ENCODE results near the gene STIL.
A peak's percentile ranks its signal among the peaks of the same experiment; 100 is the strongest.
"Not testable (repeated sequence)": the region's sequence is repeated elsewhere in the genome, so short reads cannot be mapped to it uniquely, and the experiment has no call there.

Gene STIL

DNA sequence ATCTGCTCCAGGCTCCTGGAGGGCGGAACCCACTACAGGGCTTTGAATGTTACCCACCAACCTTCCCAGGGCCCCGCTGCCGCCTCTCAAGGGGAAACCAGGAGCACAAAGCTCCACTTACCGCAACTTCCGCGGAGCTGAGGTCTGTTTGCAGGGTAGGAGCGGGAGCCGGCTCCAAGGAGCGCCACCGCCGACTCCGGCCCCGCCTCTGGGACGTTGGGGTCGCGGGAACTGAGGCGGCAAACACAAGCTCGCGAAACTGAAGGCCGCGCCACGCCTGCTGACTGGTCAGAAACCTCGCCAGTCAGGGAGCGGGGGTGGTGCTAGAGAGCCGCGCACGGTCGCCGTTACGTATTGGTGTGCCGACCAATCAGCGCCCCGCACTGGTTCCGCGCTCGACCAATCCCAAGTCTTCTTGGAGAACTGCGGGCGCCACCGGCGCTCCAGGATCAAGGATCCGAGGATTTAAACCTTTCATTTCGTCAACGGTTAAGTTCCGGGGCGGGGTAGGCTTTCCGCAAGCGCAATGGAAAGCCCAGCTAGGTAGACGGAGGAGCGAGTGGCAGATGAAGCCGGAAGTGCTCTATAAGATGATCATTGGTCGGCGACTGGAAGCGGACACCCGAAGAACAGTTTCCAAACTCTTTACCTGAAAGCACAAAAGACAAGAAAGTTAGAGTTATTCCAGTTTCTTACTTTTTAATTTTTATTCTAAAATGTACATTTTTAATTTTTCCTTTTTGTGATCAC lies at the start of gene STIL:
Gene STIL (minus strand): TSS at position 233 of the 750 bp plus-strand sequence. CDS start 3,828 bp downstream, outside the sequence.
- DNase-seq, result peak; percentile 97

DNA sequence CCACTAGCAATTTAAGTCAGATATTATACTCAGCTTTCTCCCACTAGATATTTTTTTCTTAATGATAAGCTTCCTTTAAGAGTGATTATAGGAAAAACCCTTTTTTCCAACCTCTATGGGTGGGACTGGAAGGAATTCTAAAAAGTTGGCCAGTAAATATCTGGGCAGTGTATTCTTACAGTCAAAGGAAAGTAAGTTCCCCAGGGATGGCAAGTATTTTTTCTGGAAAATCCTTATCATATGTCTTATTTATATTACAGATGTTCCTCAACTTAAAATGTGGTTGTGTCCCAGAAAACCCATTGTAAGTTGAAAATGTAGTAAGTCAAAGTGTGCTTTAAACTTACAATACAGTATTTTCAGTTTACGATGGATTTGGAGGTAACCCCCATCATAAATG lies 48.9 kb upstream of the STIL start:
- no peak for DNase-seq

DNA sequence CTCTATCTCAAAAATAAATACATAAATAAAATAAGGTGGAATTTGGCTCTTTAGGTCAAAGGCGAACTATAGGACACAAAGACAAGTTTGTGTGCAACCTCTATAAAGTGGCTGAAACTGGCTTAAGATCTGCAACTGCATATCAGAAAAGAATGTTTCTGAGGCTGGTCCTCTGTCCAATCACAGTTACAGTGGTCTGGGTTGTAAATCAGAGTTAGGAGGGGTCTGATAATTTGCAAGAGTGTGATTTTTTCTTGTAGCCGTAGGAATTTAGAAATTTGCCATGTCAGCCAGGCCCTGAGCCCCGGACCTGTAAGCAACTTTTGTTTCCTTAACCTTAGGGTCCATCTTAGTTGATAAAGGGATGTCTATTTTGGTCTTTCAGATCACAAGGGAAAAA lies 47.4 kb upstream of the STIL start:
- DNase-seq, result no peak

DNA sequence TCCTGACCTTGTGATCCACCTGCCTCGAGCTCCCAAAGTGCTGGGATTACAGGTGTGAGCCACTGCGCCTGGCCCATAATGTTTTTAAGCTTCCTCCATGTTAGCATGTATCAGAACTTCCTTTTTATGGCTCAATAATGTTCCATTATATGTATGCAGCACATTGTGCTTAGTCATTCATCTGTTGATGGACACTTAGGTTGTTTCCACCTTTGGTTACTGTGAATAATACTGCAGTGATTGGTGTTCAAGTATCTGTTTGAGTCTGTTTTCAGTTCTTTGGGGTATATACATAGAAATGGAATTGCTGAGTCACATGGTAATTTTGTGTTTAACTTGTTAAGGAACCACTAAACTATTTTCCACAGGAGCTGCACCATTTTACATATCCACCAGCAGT lies 37.4 kb upstream of the STIL start:
- no peak for DNase-seq

DNA sequence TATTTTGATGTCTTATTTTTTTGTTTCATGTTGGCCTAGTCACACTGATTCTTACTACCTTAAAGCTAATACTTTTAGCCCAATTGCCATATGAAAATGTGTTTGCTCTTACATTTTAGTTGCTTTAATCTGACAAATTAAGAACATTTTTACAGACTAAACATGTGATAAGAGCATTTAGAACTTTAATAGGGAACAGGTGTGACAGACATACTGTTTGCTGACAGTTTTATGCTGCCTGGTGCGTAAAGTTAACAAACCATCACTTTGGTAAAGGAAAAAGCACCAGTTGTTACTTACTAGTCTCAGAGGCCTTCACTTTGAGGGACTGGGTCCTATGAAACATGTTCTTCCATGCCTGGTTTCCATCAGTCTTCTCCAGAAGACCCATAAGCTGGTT lies 34.3 kb upstream of the STIL start:
- DNase-seq, result no peak

DNA sequence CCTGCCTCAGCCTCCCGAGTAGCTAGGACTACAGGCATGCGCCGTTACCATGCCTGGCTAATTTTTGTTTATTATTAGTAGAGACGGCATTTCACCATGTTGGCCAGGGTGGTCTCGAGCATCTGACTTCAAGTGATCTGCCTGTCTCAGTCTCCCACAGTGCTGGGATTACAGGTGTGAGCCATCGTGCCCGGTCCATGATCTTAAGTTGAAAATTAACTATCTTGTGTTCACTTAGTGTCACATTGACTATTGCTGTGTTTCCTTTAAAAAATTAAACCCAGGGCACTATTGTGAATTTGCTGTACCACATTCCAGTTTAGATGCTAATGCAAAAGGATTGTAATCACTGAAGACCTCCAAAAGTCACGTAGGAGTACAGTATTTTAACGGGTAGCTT lies 33.8 kb upstream of the STIL start:
- no peak for DNase-seq

DNA sequence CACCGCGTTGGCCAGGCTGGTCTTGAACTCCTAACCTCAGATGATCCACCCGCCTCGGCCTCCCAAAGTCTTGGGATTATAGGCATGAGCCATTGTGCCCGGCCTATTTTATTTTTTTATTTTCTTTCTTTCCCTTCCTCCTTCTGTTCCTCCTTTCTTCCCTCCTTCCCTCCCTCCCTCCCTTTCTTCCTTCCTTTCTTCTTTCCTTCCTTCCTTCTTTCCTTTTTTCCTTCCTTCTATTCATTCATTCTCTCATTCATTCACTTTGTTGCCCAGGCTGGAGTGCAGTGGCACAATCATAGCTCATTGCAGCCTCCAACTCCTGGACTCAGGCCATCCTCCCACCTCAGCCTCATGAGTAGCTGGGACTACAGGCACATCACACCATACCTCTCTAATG lies 33.0 kb upstream of the STIL start:
- not testable (repeated sequence) for DNase-seq

DNA sequence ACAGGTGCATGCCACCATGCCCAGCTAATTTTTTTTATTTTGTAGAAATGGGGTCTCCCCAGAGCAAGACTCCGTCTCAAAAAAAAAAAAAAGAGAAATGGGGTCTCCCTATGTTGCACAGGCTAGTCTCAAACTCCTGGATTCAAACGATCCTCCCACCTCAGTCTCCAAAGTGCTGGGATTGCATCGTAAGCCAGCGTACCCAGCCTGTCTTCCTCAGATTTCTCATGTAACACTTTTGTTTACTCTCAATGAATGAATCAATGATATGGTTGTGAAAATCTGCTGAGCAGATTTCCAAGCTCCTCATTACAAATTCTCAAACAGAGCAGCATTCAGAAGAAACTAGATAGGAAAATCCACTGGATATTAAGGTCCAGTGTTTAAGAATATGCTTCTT lies 26.3 kb upstream of the STIL start:
- no peak for DNase-seq

DNA sequence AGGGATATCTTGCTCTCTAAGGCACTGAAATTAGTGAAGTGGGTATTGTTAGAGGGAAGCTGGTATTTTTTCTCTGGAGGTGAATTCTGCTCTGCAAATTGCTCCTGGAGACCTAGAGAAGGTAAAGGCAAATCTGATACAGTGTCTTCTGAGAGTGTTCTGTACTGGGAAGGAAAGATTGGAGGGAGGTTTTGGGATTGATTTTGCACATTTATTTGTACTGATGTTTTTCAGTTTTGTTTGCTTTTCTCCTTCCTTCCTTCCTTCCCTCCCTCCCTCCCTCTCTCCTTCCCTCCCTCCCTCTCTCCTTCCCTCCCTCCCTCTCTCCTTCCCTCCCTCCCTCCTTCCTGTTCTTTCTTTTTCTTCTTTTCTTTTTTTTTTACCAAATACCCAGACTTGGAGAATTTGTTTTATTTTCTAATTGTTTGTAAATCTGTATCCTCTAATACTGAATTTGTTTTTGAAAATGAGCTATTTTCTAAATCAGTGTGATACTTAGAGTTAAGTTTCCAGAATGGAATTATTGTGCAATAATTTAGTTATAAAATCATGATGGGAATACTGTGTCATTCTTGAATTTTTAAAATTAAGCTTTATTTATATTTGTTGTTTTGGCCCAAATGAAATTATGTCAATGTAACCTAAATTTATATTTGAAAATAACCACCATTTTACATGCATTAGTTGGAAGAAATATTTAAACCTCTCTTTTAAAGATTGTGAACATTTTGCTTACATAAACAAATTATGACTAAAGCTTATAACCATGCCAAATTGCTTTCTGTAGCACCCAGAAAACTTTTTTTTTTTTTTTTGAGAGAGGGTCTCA lies 24.5 kb upstream of the STIL start:
- no peak for DNase-seq

DNA sequence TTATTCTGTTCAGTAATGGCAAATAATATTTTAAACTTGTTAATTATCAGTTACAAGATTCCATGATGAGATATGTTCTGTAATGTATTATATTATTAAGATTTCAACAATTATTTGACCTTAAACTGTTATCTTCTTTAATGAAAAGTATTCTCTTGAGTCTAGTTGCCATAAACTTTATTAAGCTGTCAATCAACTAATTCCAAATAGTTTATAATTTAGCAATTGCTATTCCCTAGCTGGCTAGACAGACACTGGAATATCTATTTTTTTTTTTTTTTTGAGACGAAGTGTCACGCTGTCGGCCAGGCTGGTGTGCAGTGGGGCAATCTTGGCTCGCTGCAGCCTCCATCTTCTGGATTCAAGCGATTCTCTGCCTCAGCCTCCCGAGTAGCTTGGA lies 23.4 kb upstream of the STIL start:
- DNase-seq, result no peak

DNA sequence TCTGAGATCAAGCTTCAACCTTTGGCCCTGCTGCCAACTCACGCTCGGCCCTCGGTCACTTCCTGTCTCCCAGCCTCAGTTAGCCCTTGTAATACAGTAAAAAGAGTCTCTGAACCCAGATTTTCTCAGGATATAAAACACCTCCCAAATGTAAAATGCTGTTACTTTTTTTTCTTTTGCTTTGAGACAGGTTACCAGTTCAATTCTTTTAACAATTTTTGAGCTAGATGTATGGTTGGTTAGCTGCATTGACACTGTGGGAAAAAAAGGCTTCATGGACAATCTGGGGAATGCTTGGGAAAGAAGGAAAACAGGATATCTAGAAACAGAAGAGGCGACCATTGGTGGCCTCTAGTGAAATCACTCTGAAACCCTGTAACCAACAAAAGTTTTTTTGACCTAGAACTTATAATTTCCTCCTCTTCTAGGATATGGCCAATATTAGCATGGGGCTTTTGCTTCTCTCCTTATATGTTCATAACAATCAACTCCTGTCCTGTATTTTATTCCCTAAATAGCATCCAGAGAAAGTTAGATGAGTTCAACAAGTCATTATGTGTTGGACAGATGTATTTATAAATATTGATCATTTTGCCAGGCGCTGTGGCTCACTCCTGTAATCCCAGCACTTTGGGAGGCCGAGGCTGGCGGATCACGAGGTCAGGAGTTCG lies 21.0 kb upstream of the STIL start:
- no peak for DNase-seq

DNA sequence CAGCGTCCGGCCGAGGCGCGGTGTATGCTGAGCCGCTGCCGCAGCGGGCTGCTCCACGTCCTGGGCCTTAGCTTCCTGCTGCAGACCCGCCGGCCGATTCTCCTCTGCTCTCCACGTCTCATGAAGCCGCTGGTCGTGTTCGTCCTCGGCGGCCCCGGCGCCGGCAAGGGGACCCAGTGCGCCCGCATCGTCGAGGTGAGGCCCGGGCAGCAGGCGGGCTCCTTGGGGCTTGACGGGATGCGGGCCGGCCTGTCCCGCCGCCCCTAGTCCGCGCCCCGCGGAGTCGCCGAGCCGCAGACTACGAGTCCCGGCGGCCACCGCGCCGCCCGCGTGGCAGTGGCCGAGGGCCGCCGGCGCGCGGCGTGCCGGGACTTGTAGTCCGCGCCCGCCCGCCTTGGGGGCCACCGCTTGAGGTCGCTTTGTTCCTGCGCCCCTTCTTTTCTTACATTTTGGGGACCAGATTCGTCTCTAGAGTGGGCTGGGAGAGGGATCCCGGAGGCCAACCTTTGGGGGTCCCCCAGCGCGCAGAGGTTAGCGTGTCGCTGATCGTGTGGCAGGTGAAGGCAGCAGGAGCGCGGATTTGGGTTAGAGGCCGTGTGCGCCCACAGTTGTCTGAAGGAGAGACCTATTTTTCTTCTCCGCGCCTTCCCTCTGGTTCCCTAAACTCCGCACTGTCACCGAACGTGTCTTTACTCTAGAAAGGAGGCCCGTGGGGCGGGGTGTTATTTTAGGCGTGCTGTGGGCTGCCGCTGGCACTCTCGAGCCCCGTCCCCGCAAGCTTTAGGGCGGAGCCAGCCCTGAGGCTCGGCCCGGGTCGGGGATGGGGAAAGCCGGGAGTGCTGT lies 20.2 kb upstream of the STIL start:
- peak; percentile 51 for DNase-seq

DNA sequence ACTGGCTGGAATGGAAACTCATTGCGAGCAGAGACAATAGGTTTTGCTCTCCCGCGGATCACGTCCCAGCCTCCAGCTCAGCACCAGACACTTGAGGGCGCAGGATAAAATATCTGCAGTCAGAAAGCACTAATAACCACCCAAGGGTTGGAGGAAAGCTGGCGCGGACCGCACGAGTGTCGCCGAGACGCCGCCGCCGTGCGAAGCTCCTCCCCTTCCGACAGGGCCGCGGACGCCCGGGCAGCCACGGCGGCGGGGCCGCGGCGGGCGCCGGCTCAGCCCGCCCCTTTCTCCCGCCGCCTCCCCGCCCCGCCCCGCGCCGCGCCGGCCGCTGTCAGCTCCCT lies 19.6 kb upstream of the STIL start, which contains the start of gene CMPK1:
Gene CMPK1 (plus strand): TSS at position 213 of the 344 bp plus-strand sequence. CDS start 156 bp downstream, outside the sequence.
- peak; percentile 33 for DNase-seq

DNA sequence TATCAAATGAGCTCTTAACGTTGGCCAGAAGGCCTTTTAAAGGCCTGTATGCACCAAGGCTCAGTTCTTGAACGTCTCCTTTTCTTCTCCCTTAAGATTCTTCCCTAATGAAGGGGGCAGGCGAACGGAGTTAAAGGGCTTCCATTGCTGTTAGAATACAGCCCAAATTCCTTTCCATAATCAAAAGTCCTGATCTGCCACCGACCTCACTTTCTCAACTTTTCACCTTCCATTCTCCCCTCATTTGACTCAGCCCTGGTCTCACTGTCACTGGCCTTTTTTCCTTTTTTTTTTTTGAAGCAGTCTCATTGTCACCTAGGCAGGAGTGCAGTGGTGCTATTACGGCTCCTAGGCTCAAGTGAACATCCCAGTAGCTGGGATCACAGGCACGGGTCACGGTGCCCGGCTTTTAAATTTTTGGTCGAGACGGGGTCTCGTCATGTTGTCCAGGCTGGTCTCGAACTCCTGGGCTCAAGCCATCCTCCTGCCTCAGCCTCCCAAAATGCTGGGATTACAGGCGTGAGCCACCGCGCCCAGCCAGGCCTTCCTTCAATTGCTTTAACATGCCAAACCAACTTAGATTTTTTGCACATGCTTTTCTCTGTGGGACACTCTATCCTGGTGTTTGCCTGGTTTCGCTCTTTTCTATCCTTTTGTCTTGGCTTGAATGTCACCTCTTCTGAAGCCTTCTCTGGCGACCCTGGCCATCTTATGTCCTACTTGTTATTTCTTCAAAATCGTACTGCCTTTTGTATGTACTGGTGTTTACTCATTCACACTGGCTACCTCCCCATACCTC lies 19.0 kb upstream of the STIL start:
- DNase-seq, result no peak

DNA sequence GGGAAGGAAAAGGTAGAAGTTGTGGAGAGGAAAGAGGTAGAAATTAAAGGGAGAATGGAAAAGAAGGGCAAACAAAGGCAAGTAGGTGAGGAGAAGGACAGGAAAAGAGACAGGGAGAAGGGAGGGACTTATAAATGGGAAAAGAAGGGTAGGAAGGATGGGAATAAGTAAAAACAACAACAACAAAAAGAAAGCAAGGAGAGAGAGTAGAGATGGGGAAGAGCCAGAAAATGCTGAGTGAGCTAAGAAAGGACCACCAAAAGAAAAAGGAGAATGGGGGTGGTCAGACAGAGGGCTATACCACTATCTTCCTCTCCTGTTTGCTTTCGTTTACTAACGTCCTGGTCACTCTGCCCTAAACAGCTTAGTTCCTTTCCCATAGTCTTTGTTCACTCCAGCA lies 17.9 kb upstream of the STIL start:
- DNase-seq, result no peak

DNA sequence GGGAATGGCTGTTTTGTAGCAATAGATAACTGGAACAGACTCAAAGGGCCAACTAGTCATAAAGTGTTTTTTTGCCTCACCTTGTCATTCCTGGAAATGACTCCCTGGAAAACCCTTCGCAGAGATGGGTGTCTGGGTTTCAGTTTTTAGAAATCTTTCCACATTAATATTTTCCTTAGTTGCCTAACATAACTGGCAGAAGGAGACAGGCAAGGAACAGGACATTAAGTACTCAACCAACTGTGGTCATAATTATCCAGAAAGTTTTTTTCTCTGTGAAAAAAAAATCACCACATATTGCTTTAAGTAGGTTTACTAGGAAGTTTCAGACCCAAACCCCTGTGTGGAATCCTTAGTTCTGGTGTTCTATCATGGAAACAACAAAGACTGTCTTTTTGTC lies 16.3 kb upstream of the STIL start:
- DNase-seq, result no peak

DNA sequence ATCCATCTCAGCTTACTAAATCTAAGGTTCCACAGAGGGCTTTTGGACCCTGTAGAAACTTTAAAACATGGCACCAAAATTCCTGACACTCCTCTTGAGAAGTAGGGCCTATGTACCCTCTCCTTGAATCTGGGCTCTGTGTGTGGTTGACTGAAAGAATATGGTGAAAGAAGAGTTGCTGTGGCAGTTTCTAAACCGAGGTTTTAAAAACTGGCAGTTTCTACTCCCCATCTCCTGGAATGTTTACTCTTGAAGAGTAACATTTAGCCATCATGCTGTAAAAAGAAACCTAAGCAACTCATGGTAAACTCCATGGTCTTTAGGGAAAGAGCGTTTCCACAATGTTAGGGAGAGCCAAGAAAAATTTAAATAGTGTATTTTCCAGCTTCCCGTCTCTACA lies 15.0 kb upstream of the STIL start:
- no peak for DNase-seq

DNA sequence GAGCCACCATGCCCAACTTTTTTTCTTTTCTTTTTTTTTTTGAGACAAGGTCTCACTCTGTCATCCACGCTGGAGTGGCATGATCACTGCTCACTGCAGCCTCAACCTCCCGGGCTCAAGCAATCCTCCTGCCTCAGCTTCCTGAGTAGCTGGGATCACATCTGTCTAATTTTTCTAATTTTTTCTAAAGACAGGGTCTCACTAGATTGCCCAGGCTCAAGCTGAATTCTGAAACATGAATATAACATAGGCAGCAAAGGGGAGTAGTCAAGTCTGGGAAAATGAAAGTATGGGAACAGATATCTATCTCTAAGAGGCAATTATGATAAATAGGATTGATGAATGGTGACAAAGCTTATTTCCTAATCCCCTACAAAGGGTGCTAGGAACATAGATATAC lies 12.3 kb upstream of the STIL start:
- no peak for DNase-seq

DNA sequence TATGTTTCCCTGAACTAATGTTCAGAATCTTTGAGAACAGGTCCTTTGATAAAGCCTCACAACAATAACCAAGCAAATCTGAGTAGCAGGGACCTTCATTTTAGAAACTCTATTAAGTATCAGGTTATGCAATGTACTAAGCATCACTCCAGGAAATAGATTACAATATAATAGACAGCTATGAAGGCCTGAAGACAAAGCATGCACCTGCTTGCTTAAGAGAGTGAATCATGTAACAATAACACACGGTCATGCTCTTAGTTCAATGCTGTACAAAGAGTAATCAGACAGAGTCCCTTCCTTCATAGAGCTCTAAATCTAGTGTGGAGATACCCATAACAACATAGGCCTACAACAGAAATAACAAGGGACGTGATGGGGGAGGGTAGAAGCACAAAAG lies 11.6 kb upstream of the STIL start:
- no peak for DNase-seq

DNA sequence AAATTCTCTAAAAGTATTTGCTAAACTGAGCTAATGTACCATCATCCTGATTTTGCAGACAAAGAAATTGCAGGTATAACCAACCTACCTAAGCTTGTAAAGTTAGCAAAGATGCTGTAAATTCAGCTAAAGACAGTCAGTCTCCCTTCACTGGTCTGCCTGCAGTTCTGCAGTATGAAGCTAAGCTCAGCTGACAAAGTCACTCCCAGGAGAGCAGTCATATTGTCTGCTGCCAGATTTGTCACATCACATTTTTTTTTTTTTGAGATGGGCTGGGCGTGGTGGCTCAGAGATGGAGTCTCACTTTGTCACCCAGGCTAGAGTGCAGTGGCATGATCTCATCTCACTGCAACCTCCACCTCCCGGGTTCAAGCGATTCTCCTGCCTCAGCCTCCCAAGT lies 10.7 kb upstream of the STIL start:
- DNase-seq, result no peak

DNA sequence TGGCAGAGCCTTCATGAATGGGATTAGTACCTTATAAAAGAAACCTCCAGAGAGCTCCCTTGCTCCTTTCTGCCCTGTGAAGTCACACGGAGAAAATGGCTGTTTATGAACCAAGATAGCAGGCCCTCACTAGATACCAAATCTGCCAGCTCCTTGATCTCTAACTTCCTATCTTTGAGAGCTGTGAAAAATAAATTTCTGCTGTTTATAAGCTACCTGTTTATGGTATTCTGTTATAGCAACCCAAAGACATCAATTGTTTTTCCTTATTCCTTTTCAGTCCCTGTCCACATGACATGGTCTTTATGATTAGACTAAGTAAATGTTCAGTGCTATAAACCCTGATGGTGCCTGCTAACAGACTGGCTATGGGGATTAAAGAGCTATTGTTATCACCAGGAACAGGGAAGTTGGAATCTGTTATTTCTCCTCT lies 9.7 kb upstream of the STIL start:
- DNase-seq, result no peak

DNA sequence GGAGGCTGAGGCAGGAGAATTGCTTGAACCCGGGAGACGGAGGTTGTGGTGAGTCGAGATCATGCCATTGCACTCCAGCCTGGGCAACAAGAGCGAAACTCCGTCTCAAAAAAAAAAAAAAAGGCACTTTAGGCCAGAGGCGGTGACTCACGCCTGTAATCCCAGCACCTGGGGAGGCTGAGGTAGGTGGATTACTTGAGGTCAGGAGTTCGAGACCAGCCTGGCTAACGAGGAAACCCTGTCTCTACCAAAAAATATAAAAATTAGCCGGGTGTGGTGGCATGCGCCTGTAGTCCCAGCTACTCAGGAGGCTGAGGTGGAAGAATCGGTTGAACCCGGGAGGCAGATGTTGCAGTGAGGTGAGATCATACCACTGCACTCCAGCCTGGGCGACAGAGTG lies 6.0 kb upstream of the STIL start:
- DNase-seq, result not testable (repeated sequence)

Data from NCI-H1048 (cell line).